Mesodermal cell (in vitro differentiated cells): ENCODE measurements around the gene FIGN.

Experiments used
- H3K27ac ChIP-seq: 2 replicates; pipeline ENCODE4 v1.7.0; 2013; ENCODE audit warnings: mild to moderate bottlenecking, low read depth, low read length, moderate library complexity; ENCODE audit not compliant: severe bottlenecking
- H3K36me3 ChIP-seq: 2 replicates; pipeline ENCODE4 v1.7.1; 2013; ENCODE audit warnings: mild to moderate bottlenecking, low read length, moderate library complexity; ENCODE audit not compliant: control insufficient read depth, insufficient read depth
- H3K4me1 ChIP-seq: one replicate; pipeline ENCODE4 v1.7.1; 2013; ENCODE audit warnings: mild to moderate bottlenecking, low read length; ENCODE audit not compliant: insufficient read depth, control insufficient read depth, poor library complexity, severe bottlenecking
- H3K4me3 ChIP-seq: 2 replicates; pipeline ENCODE4 v1.7.0; 2013; ENCODE audit warnings: low read length, control low read depth, mild to moderate bottlenecking; ENCODE audit not compliant: insufficient read depth, poor library complexity, severe bottlenecking; ENCODE audit errors: extremely low read depth
- H3K9me3 ChIP-seq: 2 replicates; pipeline ENCODE4 v1.7.1; 2013; ENCODE audit warnings: mild to moderate bottlenecking, low read length, moderate library complexity; ENCODE audit not compliant: control insufficient read depth
- WGBS, 2 experiments: methylation state at CpG; one replicate each; pipeline ENCODE4 v1.1.5; 2013; ENCODE audit warnings: missing lambda C conversion rate in 2 of 2; ENCODE audit not compliant: insufficient coverage in 2 of 2; 5-methylcytosine and 5-hydroxymethylcytosine counted together

The FIGN gene

DNA sequence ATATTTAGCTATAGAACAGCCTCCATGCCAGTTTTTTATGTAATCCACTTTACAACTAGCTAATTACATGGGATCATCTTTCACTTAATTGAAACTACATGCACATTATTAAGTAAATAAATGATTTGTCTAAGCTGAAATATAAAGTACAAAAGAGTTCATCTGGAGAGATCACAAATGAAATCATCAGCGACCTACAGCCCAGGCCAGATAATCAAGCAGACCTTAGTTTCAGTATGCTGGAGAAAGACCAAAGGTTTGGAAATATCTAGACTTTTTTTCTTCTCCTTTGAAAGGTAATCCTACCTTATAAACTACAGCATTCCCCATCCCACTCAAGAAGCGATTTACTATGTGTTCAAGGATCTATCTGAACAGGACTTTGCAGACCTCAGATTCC lies 26.5 kb downstream of the FIGN start:
- H3K9me3 ChIP-seq, result no peaks in the 10 kb centered on the region
- H3K27ac ChIP-seq, result no peak overlapping the region
- H3K36me3 ChIP-seq, result no peaks in the 10 kb centered on the region
- H3K4me3 ChIP-seq, result no peak overlapping the region
- H3K4me1 ChIP-seq, result peaks cover under 1% of the 10 kb centered on the region
- WGBS, 2 experiments, result 71 to 100% methylated on average over 1 of the region's 2 CpGs

DNA sequence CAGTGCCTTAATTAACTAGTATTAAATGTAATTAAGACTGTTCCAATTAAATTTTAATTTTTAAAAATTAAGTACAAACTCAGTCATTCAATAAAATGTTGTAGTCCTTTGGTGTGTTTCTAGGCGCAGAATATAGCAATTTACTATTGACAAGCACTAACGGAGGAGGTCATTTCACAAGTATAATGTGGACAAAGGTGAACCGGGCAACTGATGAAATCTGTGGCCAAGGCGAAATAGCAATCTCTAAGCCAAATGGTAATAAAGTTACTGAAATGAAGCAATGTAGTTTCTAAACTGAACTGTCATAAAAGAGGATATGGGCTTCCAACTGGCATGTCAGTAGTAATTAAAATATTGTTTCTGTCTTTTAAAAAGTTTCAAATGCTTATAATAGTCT lies 27.5 kb downstream of the FIGN start:
- Histone ChIP-seq H3K4me3 (no peak overlapping the region), H3K9me3 (no peaks in the 10 kb centered on the region), H3K4me1 (no peaks in the 10 kb centered on the region), H3K36me3 (no peaks in the 10 kb centered on the region), H3K27ac (no peak overlapping the region)
- 92 to 93% methylated on average over 2 to 4 of the region's 4 CpGs for WGBS, 2 experiments

DNA sequence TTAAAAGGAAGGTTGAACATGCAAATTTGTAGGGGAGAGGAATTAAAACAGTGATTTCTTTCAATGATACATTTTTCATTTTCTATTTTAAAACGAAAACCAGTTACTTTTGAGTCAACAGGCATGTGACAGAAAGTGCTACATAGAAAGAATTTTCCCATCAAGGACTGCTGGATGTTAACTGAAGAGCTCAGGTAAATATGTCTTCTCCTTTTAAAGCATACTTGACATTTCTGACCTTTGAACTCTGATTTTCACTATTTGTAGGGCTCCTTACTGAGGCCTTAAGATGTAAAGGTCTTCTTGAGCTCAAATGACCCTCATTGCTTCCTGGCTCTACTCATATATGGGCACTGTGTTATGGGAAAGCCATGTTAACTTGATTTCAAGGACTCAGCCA lies 32.4 kb downstream of the FIGN start:
- H3K4me3 ChIP-seq, result no peak overlapping the region
- peaks cover 15% of the 10 kb centered on the region for H3K4me1 ChIP-seq
- no peaks in the 10 kb centered on the region for H3K36me3 ChIP-seq
- H3K27ac ChIP-seq, result no peak overlapping the region
- WGBS, 2 experiments, result 100% methylated on average over 1 of the region's 1 CpG; no CpG with 5 or more reads in 1 of the 2 experiments
- H3K9me3 ChIP-seq, result no peaks in the 10 kb centered on the region

DNA sequence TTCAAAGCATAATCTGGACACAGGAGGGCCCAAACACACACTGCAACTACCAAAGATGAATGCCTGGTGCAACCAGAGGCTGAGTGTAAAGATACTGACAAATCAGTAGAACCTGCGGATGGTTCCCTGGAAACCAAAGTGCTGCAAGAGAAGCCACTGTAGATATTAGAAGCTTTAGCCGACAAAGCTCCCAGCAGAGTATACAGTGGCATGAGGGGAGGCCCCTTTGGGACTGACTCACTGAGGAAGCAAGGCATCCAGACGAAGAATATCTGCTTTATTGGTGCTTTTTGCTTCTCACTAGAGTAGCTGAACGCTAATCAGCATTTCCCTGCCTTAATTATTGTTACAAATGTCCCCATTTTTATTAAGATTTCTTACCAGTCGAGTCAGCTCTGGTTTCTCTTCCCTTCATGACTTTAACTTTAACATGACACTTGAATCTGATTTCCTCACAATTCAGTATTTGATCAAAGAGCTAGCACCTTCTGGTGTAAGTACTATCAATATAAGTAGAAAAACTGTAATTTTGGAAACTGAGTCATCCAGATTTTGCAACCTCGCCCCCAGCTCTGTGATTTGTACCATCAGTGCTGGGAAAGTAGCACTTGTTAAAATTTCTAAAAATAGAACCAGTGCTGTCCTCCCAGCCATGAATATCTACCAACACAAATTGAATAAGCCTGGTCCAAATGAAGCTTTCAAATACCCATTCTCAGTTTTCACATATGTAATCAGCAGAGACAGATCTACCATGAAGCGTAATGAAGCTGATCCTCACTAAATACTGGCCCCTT lies 34.2 kb downstream of the FIGN start:
- Histone ChIP-seq H3K36me3 (no peaks in the 10 kb centered on the region), H3K4me3 (no peak overlapping the region), H3K4me1 (peaks cover 19% of the 10 kb centered on the region), H3K9me3 (no peaks in the 10 kb centered on the region), H3K27ac (no peak overlapping the region)
- 55 to 67% methylated on average over 6 to 7 of the region's 7 CpGs for WGBS, 2 experiments

DNA sequence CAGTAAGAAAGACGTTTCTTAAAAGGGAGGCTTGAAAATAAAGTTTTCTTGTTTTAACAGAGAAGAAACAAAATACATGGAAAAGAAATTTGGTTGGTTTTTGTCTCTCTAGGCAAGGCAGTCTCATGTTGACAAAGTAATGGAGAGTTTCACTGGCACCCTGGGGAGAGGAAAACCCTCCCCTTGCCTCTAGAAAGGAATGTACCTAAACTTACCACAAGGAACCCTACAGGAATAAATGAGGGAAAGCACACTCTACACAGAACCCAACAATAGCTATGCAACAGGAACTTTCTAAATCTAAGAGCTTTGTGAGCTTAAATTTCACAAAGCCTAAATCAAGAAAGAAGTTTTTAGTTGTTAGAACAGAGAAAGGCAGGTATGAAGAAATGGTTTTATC lies 37.0 kb downstream of the FIGN start:
- peak overlapping the region; percentile 33 for H3K27ac ChIP-seq

DNA sequence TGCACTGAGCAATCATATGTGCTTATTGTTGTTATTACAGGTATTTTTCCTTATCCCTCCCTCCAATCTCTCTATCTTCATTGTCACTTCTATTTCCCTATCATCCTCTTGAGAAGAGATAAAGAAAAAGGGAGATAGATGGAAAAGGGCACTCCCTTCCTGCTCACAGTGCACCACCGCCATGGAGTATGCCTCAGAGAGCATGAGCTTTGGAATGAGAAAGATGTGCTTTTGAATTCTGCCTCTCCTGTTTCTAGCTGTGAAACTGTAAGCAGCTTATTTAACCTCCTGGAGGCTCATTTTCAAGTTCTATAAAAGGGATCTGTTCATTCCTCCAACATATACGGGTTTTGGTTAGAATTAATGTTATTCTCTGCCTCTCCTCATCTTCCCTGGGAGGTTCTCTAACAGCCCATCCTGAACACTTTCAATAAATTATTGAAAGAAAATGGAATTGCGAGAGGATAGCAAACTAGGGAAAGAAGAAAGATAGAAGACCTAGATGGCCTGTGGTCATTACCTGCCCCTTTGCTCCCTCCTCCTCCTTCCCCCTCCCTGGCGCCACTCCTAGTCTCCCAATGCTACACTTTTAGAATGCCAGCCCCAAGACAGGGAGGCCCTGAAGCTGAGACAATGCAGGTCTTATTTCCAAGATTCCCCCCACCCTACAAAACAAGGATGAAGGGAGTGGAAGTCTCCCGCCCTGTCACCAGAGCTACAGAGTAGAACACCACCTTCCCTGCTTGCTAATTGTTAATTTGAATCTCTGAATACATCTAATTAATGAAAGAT lies 37.8 kb downstream of the FIGN start:
- Histone ChIP-seq H3K4me1 (peaks cover 19% of the 10 kb centered on the region), H3K4me3 (no peak overlapping the region), H3K9me3 (no peaks in the 10 kb centered on the region), H3K27ac (peak overlapping the region; percentile 33), H3K36me3 (no peaks in the 10 kb centered on the region)
- WGBS, 2 experiments, result 67% methylated on average over 1 of the region's 5 CpGs; no CpG with 5 or more reads in 1 of the 2 experiments

More for the DNA sequence above, 37.0 kb downstream of the FIGN start:
- peaks cover 19% of the 10 kb centered on the region for H3K4me1 ChIP-seq
- 17 to 60% methylated on average over 1 of the region's 1 CpG for WGBS, 2 experiments
- no peaks in the 10 kb centered on the region for H3K36me3 ChIP-seq
- no peaks in the 10 kb centered on the region for H3K9me3 ChIP-seq
- H3K4me3 ChIP-seq, result no peak overlapping the region

DNA sequence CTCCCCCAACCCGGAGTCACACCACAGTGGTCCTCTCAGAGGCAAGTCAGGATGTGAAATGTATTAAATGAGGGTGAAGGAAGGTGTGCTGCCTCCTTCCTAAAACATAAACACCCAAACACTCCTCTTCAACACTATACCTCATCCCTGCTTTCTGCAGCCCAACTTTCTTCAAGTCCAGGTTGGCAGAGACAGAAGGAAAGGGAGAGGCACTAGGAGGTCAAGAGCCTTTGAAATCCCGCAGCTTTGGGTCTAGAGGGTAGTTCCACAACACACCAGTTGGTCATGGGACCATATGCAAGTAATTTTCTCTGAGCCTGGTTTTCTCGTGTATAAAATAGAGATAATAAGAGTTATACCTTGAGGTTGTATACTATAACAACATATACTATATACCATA lies 38.4 kb downstream of the FIGN start:
- WGBS, 2 experiments, result 100% methylated on average over 1 of the region's 3 CpGs; no CpG with 5 or more reads in 1 of the 2 experiments
- H3K36me3 ChIP-seq, result no peaks in the 10 kb centered on the region
- no peaks in the 10 kb centered on the region for H3K9me3 ChIP-seq
- H3K4me3 ChIP-seq, result no peak overlapping the region
- H3K4me1 ChIP-seq, result peaks cover 19% of the 10 kb centered on the region
- no peak overlapping the region for H3K27ac ChIP-seq

DNA sequence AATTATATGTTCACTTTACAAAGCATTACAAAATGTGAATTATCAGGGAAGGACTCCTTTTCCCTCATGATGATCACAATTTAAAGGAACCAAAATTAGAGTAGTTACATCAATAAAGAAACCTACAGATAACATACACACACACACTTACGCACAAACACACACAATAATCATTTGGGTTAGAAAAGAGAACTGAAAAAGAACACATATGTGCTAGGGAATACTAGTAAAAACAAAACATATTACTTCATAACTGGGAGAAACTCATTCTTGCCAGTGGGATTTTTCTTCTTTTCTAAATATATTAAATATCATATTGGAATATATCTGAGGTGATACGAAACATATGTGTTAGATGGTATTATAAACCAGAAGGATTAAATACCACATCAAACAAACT lies 42.3 kb downstream of the FIGN start:
- Histone ChIP-seq H3K27ac (no peak overlapping the region), H3K9me3 (no peaks in the 10 kb centered on the region), H3K36me3 (no peaks in the 10 kb centered on the region), H3K4me3 (no peak overlapping the region), H3K4me1 (peaks cover 5% of the 10 kb centered on the region)
- no CpG with 5 or more reads among the region's 2 CpGs for WGBS, 2 experiments

DNA sequence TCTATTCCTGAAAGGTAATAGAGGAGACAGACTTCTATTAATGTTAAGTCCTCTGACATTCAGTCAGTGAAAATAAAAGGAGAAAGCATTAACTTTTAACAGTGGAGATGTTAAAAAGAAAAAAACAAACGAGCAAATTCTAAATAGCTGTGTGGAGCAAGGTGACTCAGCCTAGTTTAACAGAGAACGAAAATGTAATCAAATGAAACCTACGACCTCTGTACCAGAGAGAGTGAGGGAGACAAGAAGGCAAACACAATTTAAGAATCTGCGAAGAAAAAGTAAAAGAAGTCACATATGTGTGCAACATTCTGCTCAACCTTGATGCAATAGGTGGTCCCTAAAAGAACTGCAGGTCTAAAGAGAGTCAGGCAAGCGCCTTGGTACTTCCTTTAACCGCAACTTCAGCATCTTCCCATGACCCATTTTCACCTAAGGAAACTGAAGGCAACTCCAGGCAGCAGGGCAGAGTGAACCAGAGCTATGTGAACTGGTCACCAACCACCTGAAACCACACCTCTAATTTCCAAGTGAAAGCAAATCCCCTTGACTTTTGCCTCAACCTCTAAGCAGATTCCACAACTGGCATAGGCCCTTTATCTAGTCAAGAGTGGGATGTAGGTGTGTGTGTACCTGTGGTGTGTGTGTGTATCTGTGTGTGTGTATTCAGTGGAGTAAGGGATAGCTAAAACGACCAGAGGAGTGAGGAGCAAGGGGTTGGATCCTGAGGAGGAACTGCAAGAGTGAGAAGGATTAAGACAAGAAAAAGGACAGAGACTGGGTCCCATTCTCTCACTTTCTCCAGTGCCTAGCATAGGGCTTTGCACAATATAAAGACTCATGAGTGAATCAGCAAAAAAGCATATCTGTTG lies 43.0 kb downstream of the FIGN start:
- Histone ChIP-seq H3K9me3 (no peaks in the 10 kb centered on the region), H3K4me1 (no peaks in the 10 kb centered on the region), H3K36me3 (no peaks in the 10 kb centered on the region), H3K27ac (no peak overlapping the region), H3K4me3 (no peak overlapping the region)
- 78 to 93% methylated on average over 6 of the region's 7 CpGs for WGBS, 2 experiments

DNA sequence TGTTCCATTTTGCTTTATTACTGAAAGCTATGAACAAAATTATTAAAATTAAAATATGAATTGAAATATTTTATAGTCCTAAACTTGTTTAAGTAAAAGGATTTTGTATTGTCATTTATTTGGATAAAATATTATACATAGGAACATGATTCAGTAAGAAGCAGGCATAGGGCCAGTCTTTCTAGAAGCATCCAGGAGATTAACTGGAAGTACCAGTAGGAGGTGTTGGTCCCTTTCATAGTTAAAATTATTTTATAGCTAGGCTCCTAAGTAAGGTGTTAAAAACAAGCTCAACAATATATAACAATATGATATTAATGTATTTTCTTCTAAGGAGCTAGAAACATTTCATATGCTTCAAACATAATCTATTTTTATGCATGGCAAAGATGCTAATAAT lies 43.7 kb downstream of the FIGN start:
- Histone ChIP-seq H3K9me3 (no peaks in the 10 kb centered on the region), H3K36me3 (no peaks in the 10 kb centered on the region), H3K4me1 (no peaks in the 10 kb centered on the region), H3K4me3 (no peak overlapping the region), H3K27ac (no peak overlapping the region)
